Erythroblast (primary cell): ENCODE results near the gene MYH9.
"Not testable (repeated sequence)": the region's sequence is repeated elsewhere in the genome, so short reads cannot be mapped to it uniquely, and the experiment has no call there.

Experiments used
- DNase-seq, 2 experiments: peaks; one replicate each; lab custom pipeline; 2025; lab: John Stamatoyannopoulos, UW
- GATA1 ChIP-seq: IDR thresholded peaks from 2 replicates; pipeline ENCODE4 v1.6.1; 2011; ENCODE audit warnings: low read depth, mild to moderate bottlenecking, control low read depth, low read length, moderate library complexity
- POLR2A ChIP-seq: IDR thresholded peaks from 2 replicates; pipeline ENCODE4 v1.6.1; 2011; ENCODE audit warnings: mild to moderate bottlenecking, low read length

Gene MYH9

DNA sequence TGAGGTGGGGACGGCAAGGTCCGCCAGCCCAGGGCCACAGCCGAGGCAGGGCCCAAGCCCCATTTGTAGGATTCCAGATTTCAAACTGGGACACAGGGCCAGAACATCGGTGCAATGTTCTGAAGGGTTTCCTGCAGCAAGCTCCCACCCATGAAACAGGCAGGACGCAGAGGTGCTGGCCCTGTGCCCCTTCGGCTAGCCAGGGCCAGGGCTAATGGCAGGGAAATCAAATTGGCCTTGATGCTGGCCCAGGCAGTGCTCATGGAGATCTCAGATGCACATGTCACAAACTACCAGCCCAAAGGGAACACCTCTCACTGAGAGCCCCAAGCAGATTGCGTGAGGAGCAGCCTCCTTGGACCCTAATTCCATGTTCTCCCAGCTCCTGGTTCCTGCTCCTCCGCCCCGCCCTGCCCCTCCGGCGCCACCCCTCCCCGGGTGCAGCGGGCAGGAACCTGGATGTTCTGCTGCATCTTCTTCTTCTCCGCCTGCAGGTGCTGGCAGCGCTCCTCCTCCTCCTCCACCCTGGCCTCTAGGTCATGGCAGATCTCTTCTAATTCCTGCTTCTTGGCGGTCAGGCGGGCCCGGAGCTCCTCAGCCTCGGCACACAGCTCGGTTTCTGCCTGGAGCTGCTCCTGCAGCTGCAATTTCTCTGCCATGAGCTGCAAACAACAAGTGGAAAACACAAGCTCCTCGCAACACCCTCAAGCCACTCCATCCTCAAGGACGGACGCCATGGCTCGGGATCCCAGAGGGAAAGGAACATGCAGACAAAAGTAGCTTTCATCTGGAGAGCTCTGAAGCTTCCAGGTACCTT is 87.2 kb downstream of the MYH9 start:
- no peak for DNase-seq
- TF ChIP-seq POLR2A (no peak), GATA1 (no peak)

GRCh38 chr22:36299911-36300310 is 87.9 kb downstream of the MYH9 start:
- no peak for DNase-seq
- TF ChIP-seq POLR2A (no peak), GATA1 (no peak)

DNA sequence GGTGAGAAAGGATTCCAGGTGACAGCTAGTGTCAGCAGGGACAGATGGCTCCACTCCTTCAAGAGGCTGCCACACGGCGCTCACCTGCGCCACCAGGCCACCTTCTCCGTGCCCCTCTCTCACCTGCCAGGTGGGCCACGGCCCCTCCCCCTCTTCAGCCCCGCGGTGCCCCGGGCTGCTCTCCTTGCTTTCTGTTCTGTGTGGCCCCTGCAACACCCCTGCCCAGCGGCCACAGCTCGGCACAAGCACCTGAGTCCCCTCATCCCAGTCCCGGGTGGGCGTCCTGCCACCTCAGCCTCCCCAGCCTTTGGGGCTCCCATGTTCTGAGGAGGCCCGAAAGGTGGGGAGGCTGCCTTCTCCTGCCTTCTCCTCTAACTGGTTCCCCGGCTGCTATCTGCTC is 88.5 kb downstream of the MYH9 start:
- TF ChIP-seq POLR2A (no peak), GATA1 (no peak)
- no peak for DNase-seq

- TF ChIP-seq GATA1 (no peak), POLR2A (no peak)
- no peak for DNase-seq
These were observed 89.2 kb downstream of the MYH9 start for GRCh38 chr22:36298601-36299000.

GRCh38 chr22:36298118-36298517 is 89.6 kb downstream of the MYH9 start:
- no peak for DNase-seq
- TF ChIP-seq POLR2A (no peak), GATA1 (no peak)

DNA sequence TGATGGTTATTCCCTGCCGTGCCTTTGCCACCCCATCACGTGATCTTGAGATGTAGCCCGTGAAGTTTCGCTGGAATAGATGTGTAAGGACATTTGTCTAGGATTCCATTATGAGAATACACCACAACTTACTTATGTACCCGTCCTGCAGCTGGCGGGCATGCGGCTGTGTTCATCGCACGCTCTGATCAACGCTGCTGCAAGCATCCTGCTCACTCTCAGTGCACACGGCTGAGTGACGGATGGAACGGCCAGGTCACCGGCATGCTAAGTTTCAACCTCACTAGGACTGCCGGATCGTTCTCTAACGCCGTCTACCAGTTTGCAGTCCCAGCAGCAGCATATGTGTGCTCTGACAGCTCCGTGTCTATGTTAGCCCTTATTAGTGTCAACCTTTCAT is 90.2 kb downstream of the MYH9 start:
- TF ChIP-seq POLR2A (no peak), GATA1 (no peak)
- DNase-seq, result no peak

GRCh38 chr22:36296690-36297089 is 91.1 kb downstream of the MYH9 start:
- TF ChIP-seq GATA1 (no peak), POLR2A (no peak)
- no peak for DNase-seq

DNA sequence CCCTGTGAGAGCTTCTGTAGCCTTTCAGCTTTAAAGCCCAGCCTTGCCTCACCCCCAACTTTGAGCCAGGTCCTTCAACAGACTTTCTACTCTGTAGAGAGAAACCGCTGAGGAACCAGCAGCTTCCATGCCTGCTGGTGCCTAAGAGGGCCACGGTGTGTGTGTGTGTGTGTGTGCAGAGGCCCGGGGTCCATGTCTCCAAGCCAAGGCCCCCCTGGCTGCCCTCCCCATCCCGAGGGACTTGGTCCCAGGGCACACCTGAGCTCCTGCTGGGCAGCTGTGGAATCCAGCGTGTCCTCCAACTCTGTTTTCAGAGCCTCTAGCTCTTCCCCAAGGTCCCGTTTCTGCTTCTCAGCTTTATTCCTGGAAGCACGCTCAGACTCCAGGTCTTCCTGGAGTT is 92.5 kb downstream of the MYH9 start:
- TF ChIP-seq GATA1 (no peak), POLR2A (no peak)
- no peak for DNase-seq

DNA sequence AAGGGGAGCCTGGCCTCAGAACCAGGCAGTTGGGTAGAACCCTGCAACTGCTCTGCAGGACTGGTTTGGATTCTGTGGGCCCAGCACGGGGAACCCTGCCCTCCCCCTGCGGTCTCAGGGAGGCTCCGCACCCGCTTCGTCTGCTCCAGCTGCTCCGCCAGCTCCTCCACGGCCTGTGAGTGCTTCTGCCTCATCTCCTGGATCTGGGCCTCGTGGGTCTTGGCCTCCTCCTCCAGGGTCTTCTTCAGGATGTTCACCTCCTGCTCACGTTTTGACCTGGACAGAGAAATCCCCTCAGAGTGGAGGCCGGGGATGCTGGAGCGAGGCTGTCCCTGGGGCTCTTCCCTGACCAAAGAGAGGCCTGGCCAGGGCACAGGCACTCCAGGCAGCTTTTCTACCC is 93.0 kb downstream of the MYH9 start:
- TF ChIP-seq GATA1 (no peak), POLR2A (no peak)
- no peak for DNase-seq

- TF ChIP-seq GATA1, result no peak
- no peak for TF ChIP-seq POLR2A
- no peak for DNase-seq
These were observed 93.5 kb downstream of the MYH9 start for GRCh38 chr22:36294293-36294620.

DNA sequence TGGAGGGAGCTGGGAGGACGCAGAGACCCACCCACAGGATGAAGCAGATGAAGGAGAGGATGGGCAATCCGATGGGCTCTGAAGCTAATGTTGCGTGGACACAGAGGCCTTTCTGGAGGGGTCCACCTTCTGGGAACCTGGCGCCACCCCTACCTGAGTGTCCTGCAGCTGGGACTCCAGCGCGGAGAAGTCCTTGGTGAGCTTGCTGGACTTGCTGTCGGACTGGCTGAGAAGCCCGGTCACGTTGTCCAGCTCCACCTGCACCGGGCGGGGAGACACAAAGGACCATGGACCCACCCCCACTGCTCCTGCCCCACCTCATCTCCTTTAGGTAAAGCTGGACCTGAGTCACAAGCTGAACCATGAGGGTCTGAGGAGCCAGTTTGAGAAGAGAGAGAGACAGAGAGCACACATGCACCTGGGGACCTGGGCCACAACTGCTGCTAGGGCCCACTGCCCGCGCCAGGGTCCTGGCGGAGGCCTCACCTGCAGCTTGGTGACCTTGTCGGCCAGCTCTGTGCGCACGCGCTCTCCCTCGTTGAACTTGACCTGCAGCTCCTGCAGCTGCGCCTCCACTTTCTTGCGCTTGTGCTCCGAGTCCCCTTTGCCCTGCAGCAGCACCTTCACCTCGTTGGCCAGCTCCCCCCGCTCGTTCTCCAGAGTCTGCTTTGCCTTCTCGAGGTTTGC is 94.0 kb downstream of the MYH9 start:
- no peak for DNase-seq
- TF ChIP-seq GATA1, result no peak
- TF ChIP-seq POLR2A, result no peak

DNA sequence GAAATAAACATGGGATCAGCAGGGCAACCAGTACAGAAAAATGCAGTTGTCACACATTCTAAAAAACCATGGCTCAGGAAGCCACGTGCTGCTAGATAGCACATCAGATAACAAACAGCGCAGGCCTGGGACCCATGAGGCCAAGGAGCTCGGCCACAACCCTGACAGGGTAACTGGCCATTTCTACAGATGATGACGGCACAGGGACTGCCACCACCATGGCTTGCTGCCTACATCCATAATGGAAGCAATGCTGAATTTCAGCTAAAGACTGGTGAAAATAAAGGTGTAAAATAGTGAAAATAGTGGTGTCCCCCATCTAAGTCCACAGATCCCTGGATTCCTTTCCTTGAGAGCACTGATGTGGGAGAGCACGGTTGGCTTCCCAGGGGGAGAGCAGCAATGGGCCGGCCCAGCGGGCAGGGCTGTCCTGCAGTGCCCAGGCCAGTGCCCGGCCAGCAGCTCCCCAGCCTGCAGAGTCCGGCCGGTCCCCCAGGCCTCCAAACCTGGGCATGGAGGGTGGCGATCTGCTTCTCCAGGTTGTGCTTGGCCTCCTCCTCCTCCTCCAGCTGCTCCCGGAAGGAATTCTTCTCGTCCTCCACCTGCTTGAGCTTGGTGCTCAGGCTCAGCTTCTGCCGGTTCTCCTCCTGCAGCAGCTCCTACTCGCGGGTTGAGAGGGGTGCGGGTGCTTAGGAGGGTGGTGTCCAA is 94.8 kb downstream of the MYH9 start:
- DNase-seq, result no peak
- TF ChIP-seq POLR2A, result no peak
- no peak for TF ChIP-seq GATA1

- TF ChIP-seq POLR2A (no peak), GATA1 (no peak)
- DNase-seq, result no peak
These were observed 95.7 kb downstream of the MYH9 start for GRCh38 chr22:36291831-36292740.

DNA sequence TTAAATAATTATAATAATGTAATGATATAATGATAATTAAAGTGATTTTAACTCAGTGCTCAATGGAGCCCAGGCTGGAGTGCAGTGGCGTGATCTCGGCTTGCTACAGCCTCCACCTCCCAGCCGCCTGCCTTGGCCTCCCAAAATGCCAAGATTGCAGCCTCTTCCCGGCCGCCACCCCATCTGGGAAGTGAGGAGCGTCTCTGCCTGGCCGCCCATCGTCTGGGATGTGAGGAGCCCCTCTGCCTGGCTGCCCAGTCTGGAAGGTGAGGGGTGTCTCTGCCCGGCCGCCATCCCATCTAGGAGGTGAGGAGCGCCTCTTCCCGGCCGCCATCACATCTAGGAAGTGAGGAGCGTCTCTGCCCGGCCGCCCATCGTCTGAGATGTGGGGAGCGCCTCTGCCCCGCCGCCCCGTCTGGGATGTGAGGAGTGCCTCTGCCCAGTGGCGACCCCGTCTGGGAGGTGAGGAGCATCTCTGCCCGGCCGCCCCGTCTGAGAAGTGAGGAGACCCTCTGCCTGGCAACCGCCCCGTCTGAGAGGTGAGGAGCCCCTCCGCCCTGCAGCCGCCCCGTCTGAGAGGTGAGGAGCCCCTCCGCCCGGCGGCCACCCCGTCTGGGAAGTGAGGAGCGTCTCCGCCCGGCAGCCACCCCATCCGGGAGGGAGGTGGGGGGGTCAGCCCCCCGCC is 97.2 kb downstream of the MYH9 start:
- DNase-seq, result not testable (repeated sequence)

DNA sequence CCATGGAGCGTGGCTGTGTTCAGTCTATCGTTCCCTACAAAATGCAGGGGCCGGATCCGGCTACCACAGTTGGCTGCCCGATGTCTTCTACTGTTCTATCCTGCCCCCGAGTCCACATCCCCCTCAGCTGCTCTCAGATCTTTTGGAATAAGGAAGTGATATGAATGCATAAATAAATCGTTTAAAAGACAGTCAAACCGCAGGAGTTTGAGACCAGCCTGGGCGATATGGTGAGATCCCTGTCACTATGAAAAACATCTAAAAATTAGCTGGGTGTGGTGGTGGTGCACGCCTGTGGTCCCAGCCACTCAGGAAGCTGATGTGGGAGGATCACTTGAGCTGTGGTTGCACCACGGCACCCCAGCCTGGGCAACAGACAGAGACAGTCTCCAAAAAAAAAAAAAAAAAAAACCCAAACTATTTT is 97.8 kb downstream of the MYH9 start:
- DNase-seq, result not testable (repeated sequence)
